Suppressor macrophage treated with lipopolysaccharide for 4 hours (primary cell): ENCODE results near the gene ZXDC.

Source experiments
- DNase-seq: peaks from one replicate; pipeline ENCODE4 v3.0.0-alpha.2; 2020

Gene ZXDC

DNA sequence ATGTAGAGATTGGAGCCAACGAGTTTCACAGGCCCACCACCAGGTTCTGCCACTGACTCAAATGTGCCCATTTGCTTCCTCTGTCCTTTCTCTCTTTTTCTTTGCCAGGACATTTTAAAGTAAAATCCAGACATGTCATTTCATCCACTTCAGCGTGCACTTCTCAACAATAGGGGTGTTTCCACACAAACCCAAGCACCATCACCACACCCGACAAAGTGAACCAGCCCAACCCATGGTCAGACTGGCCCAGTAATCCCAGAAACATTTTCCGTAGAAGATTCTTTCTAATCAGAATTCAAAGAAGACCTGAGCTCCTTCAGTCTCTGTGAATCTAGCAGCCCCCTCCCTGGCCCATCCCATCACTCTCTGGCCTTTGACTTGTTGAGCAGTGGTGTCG lies 67.6 kb downstream of the ZXDC start:
- DNase-seq = no peak

GRCh38 chr3:126407412-126408044 lies 68.2 kb downstream of the ZXDC start:
- no peak for DNase-seq

DNA sequence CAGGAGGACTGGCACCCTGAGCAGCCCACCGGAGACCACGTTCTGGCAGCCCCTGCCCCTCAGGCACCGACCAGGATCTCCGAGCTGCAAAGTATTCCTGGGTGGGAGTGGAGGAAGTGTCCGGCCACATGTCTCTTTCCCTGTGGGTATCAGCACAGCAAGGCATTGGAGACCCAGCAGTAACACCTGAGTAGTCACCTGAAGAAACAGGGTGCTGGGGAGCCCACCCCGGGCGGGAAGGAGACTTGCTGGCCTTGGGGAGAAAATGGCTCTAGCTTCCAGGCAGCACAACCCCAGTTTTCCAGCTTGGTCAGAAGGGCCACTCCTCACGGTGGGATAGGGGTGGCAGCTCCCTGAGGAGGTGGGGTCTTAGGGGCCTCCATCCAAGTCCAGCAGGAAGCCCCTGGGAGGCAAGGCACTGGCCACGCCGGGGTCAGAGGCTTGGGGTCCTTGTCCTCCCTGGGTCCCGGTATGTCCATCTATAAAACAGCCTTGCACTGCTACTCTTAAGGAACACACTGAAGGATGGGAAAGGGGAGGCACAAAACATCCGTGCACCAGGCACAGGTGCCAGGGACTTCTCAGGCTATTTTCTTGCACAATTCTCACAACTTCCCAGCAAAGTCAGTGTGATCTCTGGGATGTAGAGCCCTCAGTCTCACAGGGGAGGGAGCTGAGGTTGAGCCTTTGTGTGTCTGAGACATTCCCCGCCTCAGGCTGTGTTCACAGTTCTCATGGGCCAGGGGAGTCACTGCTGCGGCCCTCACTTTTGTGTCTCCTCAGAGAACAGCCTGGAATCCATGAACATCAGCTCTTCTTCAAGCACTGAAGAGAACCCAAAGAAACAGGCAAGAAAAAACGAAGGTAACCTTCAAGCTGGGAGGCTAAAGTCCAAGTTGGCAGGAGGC lies 69.0 kb downstream of the ZXDC start:
- DNase-seq = no peak

DNA sequence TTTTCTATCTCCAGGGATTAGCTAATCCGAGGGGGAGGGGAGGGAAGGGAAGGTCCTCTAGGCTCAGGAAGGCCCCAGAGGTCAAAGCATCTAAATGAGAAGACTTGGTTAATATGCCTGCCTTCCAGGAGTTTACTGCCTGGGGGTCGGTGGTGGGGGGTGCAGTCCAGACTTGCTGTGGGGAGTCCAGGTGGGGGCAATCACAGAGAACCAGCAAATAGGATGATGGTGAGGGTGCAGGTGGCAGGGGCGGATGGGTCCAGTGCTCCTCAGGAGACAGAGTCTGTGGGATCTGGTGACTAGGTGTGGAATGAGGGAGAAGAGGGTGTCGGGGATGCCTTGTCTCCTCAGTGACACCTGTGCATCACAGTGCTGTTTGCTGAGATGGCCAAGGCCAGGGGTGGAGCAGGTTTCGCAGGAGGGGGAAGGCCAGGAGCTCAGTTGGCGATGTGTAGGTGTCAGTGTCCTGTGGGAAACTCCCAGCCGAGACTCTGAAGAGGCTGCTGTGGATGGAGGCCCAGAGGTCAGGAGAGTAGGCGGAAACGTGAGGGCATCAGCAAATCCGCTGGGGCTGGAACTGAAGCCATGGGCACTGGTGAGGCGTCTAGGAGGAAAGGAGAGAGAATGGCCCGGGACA lies 72.9 kb downstream of the ZXDC start:
- no peak for DNase-seq

DNA sequence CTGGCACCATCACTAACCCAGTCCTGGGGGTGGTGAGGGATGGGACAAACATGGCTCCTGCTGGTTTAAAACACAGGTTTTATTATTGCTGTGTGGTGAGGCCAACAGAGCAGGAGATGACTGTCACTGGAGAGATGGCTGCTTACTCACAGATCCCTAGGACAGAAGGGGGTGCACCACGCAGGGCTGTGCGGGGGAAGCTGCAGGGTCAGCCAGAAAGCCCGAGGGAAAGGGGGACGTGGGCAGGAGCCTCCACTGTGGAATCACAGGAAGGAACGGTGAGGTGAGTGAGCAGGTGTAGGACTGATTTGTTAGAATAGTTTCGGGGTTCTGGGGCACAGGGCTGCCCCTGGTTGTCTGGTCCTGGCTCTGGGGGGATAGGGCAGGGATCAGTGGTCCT lies 73.5 kb downstream of the ZXDC start:
- DNase-seq = no peak

- DNase-seq = no peak
Observed at GRCh38 chr3:126401611-126402160, 74.0 kb downstream of the ZXDC start.

DNA sequence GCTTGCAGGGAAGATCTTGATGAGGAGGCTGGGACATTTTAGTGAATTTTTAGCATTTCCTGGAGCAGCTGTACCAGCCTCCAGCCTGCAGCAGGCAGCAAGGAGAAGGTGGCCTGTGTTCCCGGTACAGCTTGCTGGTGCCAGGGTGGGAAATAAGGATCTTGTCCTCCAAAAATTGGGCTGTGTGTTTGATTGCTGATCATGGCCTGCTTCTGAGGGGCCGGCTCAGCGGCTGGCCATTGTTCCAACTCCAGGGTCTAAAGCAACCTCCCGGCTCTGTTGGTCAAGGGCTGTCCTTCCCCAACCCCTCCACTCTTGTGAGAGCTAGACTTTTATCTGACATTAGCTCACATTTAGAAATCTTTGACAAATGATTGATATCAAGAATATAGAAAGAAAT lies 75.9 kb downstream of the ZXDC start:
- no peak for DNase-seq

DNA sequence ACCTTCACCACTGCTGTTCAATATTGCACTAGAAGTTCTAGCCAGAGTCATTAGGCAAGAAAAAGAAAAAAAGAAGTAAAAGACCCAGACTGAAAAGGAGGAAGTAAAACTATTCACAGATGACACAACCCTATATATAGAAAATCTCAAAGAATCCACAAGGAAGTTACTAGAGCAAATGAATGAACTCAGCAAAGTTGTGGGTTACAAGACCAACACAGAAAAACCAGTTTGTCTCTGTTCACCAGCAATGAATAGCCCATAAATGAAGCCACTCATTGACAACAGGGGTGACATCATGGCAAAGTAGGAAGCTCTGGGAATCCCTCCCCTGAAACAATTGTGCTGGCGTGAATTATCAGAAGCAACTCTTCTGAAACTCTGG lies 76.3 kb downstream of the ZXDC start:
- DNase-seq = peak; percentile 89

- DNase-seq = no peak
Observed at GRCh38 chr3:126398423-126399350, 77.0 kb downstream of the ZXDC start.

GRCh38 chr3:126397610-126398422 lies 77.9 kb downstream of the ZXDC start:
- no peak for DNase-seq

- no peak for DNase-seq
Observed at GRCh38 chr3:126396536-126396935, 79.2 kb downstream of the ZXDC start.

GRCh38 chr3:126395846-126396513 lies 79.7 kb downstream of the ZXDC start:
- DNase-seq = no peak

DNA sequence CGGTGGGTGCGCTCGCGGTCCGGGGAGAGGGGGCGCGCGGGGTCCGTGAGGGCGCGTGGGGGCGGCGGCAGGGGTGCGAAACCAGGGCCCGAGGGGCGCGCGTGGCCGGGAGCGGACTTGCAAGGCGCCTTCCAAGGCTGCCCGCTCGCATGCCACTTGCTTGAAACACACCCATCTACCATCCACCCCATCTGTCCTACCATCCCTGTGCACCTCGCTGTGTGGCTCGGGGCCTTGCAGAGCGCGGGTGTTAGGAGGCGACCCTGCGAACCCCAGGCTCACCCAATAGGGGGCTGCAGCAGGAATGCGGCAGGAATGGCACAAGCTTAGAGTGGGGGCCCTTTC lies 80.7 kb downstream of the ZXDC start:
- DNase-seq = no peak

- no peak for DNase-seq
Observed at GRCh38 chr3:126394179-126394976, 81.3 kb downstream of the ZXDC start, which contains the start of gene CFAP100. TSS of gene CFAP100 (plus strand) at chr3:126394909. CDS start at chr3:126396001, 1,092 bp downstream.

- no peak for DNase-seq
Observed at GRCh38 chr3:126393563-126393962, 82.1 kb downstream of the ZXDC start.

- DNase-seq = no peak
Observed at GRCh38 chr3:126392246-126392645, 83.4 kb downstream of the ZXDC start.

DNA sequence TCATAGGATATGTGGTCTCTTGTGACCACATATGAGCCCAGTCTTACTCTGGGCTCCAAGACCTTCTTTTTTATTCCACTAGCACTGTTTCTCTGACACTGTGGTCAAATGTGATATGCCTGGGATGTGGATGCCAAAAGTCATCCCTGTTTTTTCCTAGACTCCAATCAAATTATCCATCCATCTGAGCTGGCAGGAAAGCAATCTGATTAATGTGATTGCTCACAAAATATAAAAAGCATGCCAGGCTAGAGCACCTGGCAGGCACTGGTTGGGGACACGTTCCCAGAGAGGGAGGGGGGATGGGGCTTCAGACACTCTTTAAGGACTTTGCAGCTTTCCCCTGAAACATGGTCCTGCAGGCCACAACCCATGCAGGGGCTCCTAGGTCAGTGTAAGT lies 84.1 kb downstream of the ZXDC start:
- DNase-seq = no peak

DNA sequence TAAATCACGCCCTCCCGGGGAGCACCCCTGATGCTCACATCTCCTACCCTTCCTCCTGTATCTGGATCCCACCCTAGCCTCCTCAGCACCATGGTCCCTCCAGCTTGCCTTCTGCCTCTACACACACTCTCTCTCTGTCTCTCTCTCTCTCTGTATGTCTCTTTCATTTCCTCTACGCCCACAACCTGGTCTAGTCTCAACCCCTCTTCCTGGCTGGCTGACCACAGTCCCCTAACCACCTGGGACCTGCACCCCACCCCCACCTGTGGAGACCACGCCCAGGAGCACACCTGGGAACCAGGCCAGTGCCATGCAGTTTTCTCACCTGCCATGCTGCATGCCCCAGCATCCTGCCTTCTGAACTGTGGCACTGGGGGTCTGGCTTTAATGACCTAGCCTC lies 84.9 kb downstream of the ZXDC start:
- DNase-seq = no peak

DNA sequence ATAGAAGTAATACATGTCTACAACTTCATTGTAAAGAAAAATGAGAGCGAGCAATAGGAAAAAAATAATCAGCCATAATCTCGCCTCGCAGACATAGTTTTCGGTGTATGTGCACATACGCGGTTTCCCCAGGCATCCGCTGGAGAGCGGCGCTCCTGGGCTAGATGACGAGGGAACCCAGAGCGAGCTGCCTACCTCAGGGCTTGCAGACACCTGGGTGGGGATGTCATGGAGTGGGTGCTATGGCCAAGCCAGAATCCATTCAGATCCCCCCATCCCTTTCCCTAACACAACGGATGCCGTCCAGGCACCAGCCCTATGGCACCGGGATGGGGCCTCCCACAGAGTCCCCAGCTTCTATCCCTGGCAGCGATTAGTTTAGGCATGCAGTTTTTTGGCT lies 85.5 kb downstream of the ZXDC start:
- DNase-seq = no peak

- DNase-seq = no peak
Observed at GRCh38 chr3:126389794-126390146, 85.9 kb downstream of the ZXDC start.
